ENCODE results near the gene ITGB1.

The ITGB1 gene

DNA sequence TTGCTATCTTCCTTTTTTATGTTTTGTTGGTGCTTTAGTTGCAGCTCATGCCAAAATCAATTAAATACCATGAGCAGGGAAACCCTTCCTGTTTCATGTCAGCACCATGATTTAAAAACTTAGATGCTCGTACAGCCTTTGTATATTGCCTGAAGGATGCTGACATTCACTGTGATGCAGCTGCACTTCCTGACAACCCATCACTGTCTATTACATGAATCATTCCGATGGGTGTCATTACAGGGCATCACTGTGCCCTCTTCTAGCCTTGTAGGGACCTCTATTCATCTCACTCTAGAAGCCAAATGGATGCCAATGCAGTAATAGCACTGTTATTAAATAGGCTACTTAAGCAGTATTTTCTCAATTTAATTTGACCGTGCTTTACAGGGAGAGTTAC lies 18.3 kb upstream of the ITGB1 start:
- Histone ChIP-seq H2AFZ (ENCODE audit: low read length) (no peak overlapping the region), H3K27me3 (ENCODE audit: insufficient read depth, low read length) (no peaks in the 10 kb centered on the region), H3K9me3 (ENCODE audit: low read length) (no peaks in the 10 kb centered on the region), H4K20me1 (ENCODE audit: insufficient read depth, low read length) (no peaks in the 10 kb centered on the region), H3F3A (ENCODE audit: insufficient read depth, low read length) (no peaks in the 10 kb centered on the region), H3K36me3 (ENCODE audit: insufficient read depth, low read length) (no peaks in the 10 kb centered on the region), H3K4me2 (ENCODE audit: low read length) (no peak overlapping the region), H3K4me3 (ENCODE audit: low read depth, low read length, poor library complexity, severe bottlenecking) (no peak overlapping the region), H3K4me1 (ENCODE audit: insufficient read depth, low read length, severe bottlenecking) (peaks cover 49% of the 10 kb centered on the region), H3K9ac (ENCODE audit: low read length) (no peak overlapping the region), H3K9me2 (ENCODE audit: low read depth, low read length) (no peaks in the 10 kb centered on the region), H3K79me2 (ENCODE audit: insufficient read depth, low read length) (no peaks in the 10 kb centered on the region), H3K27ac (ENCODE audit: low read depth, low read length, poor library complexity, severe bottlenecking) (no peak overlapping the region)
- TF ChIP-seq CTCF (IDR thresholded peaks at IDR 0.05; ENCODE audit: low read length) (no peak), EZH2 (IDR thresholded peaks at IDR 0.05; ENCODE audit: borderline replicate concordance, low read length) (no peak)

- H3K36me3 ChIP-seq (ENCODE audit: insufficient read depth, low read length) = no peaks in the 10 kb centered on the region
- no peaks in the 10 kb centered on the region for H4K20me1 ChIP-seq (ENCODE audit: insufficient read depth, low read length)
- no peaks in the 10 kb centered on the region for H3K9me2 ChIP-seq (ENCODE audit: low read depth, low read length)
- TF ChIP-seq CTCF (IDR thresholded peaks at IDR 0.05; ENCODE audit: low read length) (no peak), EZH2 (IDR thresholded peaks at IDR 0.05; ENCODE audit: borderline replicate concordance, low read length) (no peak)
- no peak overlapping the region for H2AFZ ChIP-seq (ENCODE audit: low read length)
- no peaks in the 10 kb centered on the region for H3F3A ChIP-seq (ENCODE audit: insufficient read depth, low read length)
- H3K4me2 ChIP-seq (ENCODE audit: low read length) = peak overlapping the region; percentile 52
- peak overlapping the region; percentile 35 for H3K4me3 ChIP-seq (ENCODE audit: low read depth, low read length, poor library complexity, severe bottlenecking)
- no peaks in the 10 kb centered on the region for H3K27me3 ChIP-seq (ENCODE audit: insufficient read depth, low read length)
- H3K79me2 ChIP-seq (ENCODE audit: insufficient read depth, low read length) = no peaks in the 10 kb centered on the region
- peak overlapping the region; percentile 22; the same call in 1 of the 2 replicates for H3K9ac ChIP-seq (ENCODE audit: low read length)
- H3K9me3 ChIP-seq (ENCODE audit: low read length) = no peaks in the 10 kb centered on the region
- H3K27ac ChIP-seq (ENCODE audit: low read depth, low read length, poor library complexity, severe bottlenecking) = peak overlapping the region; percentile 92
- peaks cover 52% of the 10 kb centered on the region for H3K4me1 ChIP-seq (ENCODE audit: insufficient read depth, low read length, severe bottlenecking)
Observed at GRCh38 chr10:32972929-32973328, 14.9 kb upstream of the ITGB1 start.

DNA sequence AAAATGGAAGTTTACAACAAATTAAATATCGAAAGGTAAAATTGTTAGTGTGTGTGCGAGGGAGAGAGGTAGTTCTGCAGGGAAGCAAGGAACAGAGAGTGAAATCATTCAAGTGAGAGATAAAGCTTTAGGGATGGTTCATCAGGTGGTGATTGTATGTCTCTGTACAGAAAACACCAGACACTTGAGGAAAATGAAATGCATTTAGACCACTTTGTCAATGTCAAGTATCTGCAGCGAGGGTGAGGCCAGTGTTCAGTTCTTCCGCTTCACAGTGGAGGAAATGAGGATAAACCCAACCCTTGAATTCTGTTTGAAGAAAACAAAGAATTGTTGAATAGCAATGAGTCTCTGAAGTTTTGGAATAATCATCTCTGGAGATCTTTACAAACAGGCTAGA lies 14.4 kb upstream of the ITGB1 start:
- Histone ChIP-seq H3K9me2 (ENCODE audit: low read depth, low read length) (no peaks in the 10 kb centered on the region), H3K36me3 (ENCODE audit: insufficient read depth, low read length) (no peaks in the 10 kb centered on the region), H4K20me1 (ENCODE audit: insufficient read depth, low read length) (no peaks in the 10 kb centered on the region), H3K9ac (ENCODE audit: low read length) (peak overlapping the region; percentile 22; the same call in 1 of the 2 replicates), H3K79me2 (ENCODE audit: insufficient read depth, low read length) (no peaks in the 10 kb centered on the region), H3K9me3 (ENCODE audit: low read length) (no peaks in the 10 kb centered on the region), H3K4me2 (ENCODE audit: low read length) (peak overlapping the region; percentile 52), H3K4me3 (ENCODE audit: low read depth, low read length, poor library complexity, severe bottlenecking) (peak overlapping the region; percentile 35), H3K4me1 (ENCODE audit: insufficient read depth, low read length, severe bottlenecking) (peaks cover 52% of the 10 kb centered on the region), H3K27me3 (ENCODE audit: insufficient read depth, low read length) (no peaks in the 10 kb centered on the region), H2AFZ (ENCODE audit: low read length) (no peak overlapping the region), H3F3A (ENCODE audit: insufficient read depth, low read length) (no peaks in the 10 kb centered on the region), H3K27ac (ENCODE audit: low read depth, low read length, poor library complexity, severe bottlenecking) (peak overlapping the region; percentile 92)
- TF ChIP-seq CTCF (IDR thresholded peaks at IDR 0.05; ENCODE audit: low read length) (no peak), EZH2 (IDR thresholded peaks at IDR 0.05; ENCODE audit: borderline replicate concordance, low read length) (no peak)

Data from OCI-LY1 (cell line).